ENCODE data around the gene SLC44A4.
"Not testable (repeated sequence)": the region's sequence is repeated elsewhere in the genome, so short reads cannot be mapped to it uniquely, and the experiment has no call there.

SLC44A4 gene

DNA sequence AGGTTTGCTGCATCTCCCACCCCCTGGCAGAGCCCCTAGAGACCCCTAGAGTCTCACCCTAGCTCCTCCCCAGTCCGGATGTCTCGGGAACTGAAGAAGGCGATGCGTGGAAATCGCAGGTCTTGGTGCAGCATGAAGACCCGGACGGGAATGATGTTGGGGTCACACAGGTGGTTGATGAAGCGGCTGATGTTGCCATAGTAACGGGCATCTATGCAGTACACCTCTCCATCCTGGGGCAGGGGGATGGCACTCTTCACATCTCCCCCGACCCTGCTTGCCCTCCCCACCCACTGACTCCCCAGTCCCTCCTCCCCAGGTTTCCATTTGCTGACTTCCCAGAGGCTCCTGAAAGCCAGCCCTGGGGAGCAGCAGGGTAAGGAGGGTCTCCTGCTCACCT lies 1.8 kb upstream of the SLC44A4 start:
- no peak for DNase-seq (ENCODE audit: low read depth in 4 of 4, low spot score in 1 of 4)

DNA sequence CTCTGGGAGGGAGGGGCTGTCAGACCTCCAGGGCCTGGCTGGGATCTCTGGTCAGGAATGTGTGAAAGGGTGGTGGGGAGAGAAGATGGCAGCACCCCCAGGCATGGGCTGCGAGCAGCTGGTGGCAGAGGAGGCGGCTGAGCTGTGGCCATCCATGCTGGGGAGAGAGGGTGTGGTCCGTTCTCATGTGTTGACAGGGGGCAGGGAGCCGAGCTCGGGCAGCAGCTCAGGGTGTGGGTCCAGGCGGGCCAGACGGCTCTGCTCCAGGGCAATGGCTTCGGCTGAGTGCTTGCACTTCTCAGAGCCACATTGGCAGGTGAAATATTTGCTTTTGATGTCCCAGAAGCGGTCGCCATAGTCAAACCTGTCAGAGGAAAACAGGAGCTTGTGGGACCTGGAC lies 1.1 kb upstream of the SLC44A4 start:
- DNase-seq (ENCODE audit: low read depth in 4 of 4, low spot score in 1 of 4) = no peak

GRCh38 chr6:31879143-31879542 lies 346 bp upstream of the SLC44A4 start:
- no peak for DNase-seq (ENCODE audit: low read depth in 4 of 4, low spot score in 1 of 4)

DNA sequence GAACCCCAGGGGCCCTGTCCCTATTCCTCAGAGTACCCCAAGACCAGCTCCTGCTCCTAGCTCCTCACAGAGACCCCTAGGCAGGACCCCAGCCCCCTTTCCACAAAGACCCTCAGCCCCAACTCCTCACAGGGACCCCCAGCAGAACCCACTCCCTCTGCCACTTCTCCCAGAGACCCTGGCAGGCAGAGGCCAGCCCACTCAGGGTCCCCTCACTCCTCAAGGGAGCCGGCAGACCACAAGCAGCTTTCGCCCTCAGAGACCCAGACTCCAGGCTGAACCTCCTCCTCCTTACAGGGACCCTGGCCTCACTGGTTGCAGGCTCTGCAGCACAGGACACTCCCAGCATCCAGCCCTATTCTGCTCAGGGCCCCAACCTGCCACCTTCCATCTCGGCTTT lies 575 bp downstream of the SLC44A4 start:
- no peak for DNase-seq (ENCODE audit: low read depth in 4 of 4, low spot score in 1 of 4)

- no peak for DNase-seq (ENCODE audit: low read depth in 4 of 4, low spot score in 1 of 4)
Observed at GRCh38 chr6:31877651-31878161, 1.1 kb downstream of the SLC44A4 start.

GRCh38 chr6:31877125-31877650 lies 1.6 kb downstream of the SLC44A4 start:
- DNase-seq (ENCODE audit: low read depth in 4 of 4, low spot score in 1 of 4) = no peak

DNA sequence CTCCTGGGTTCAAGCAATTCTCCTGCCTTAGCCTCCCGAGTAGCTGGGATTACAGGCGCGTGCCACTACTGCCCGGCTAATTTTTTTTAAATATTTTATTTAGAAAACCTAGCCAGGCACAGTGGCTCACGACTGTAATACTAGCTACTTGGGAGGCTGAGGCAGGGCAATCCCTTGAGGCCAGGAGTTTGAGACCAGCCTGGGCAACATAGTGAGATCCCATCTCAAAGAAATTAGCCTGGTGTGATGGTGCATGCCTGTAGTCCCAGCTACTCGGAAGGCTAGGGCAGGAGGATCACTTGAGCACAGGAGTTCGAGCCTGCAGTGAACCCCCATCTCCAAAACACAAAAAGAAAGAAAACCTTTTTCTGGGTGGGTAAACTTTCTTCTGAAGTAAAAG lies 2.4 kb downstream of the SLC44A4 start:
- DNase-seq (ENCODE audit: low read depth in 4 of 4, low spot score in 1 of 4) = no peak

- no peak for DNase-seq (ENCODE audit: low read depth in 4 of 4, low spot score in 1 of 4)
Observed at GRCh38 chr6:31875877-31876276, 2.9 kb downstream of the SLC44A4 start.

- no peak for DNase-seq (ENCODE audit: low read depth in 4 of 4, low spot score in 1 of 4)
Observed at GRCh38 chr6:31874836-31875572, 3.8 kb downstream of the SLC44A4 start.

DNA sequence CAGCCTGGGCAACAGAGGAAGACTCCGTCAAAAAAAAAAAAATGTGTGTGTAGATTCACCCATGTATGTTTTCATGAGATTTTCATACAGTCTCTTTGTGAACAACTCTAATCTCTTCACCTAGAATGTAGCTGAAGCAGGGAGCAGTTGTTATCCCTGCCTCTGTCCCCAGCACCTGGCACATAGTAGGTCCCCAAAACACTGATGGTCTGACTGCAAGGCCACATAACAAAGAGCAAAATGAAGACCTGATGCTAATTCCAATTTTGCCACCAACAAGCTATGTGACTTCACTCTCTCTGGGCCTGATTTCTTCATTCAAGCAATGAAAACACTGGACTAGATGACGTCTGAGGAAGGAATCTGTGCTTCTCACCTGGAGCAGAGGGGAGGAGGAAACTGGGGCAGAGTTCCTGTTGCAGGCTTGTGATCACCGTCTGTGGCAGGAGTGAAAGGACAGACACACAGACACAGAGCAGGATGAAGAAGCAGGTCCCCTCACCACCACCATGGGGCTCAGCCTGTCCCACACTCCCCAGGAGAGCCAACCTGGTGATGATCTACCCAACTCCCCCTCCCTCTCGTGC lies 4.6 kb downstream of the SLC44A4 start:
- no peak for DNase-seq (ENCODE audit: low read depth in 4 of 4, low spot score in 1 of 4)

DNA sequence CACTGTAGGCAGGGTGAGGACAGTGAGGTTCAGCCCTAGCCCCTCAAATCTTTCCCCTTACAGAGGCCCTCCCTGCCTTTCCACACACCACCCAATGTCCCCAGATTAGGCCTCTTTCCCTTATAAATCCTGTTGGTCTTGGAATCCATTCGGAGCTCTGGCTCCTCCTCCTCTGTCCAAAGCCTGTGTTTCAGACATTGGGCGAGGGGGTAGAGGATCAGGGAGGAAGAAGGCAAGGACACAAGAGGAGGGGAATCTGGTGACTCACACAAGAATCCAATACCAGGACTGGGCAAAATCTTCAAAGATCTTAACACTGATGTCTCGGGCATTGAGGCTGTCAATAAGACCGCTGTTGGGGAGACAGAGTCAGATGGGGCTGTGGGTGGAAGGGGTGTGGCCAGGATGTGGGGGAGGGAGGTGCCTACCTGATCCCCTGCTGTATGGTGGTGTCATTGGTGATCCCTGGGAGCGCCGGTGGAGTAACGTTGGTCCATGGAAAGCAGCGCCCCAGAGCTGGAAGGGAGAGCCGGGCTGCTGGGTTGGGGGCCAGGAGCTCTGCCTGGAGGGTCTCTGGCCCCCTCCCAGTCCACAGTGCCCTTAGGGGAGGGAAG lies 7.6 kb downstream of the SLC44A4 start:
- no peak for DNase-seq (ENCODE audit: low read depth in 4 of 4, low spot score in 1 of 4)

DNA sequence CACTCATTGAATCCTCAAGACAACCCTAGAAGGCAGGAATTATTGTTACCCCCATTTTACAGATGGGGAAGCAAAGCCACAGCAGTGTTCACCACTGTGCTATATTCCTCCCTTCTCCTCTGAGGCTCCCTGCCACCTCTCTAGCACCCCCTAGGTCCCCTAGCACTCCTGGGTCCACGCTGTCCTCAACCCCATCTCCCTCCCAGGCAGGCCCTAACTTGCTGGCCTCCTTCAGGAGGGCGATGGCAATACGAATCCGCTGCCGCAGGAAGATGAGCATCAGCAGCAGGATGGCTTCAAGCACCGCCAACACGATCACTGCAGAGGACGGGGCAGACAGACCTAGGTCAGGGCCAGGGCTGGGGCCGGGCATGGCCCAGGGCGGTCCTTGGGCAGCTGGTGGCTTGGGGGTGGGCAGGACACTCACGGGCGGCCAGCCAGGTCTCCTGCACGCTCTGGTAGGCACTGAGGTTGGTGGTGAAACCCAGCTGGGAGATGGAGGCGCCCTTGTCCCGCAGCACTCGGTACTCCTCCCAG lies 8.3 kb downstream of the SLC44A4 start:
- no peak for DNase-seq (ENCODE audit: low read depth in 4 of 4, low spot score in 1 of 4)

DNA sequence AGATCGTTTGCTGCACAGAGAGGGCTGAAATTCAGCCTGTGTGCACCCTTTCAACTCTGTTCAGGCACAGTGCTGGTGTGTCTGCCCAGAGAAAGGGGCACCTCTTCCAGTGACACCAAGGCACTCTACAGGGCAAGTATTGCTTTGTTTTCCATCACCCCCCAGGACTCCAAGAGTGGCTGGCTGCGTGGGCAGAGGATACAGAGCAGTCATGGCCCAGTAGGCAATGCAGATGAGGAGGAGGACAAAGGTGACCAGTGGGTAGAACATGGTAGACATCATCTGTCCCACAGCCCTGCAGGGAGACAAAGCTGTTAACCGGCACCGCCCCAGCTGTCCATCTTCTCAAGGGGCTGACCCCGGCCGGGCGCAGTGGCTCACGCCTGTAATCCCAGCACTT lies 9.5 kb downstream of the SLC44A4 start:
- no peak for DNase-seq (ENCODE audit: low read depth in 4 of 4, low spot score in 1 of 4)

DNA sequence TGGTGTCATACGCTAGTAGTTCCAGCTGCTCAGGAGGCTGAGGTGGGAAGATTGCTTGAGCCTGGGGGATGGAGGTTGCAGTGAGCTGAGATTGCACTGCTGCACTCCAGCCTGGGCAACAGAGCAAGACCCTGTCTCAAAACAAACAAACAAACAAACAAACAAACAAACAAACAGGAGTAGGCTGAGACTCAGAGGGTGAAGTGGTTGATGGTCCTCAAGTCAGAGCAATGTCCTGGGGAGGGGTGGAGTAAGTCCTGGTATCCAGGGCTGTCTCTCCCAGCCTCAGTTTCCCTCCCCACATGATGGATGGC lies 10.2 kb downstream of the SLC44A4 start:
- DNase-seq (ENCODE audit: low read depth in 4 of 4, low spot score in 1 of 4) = not testable (repeated sequence)

DNA sequence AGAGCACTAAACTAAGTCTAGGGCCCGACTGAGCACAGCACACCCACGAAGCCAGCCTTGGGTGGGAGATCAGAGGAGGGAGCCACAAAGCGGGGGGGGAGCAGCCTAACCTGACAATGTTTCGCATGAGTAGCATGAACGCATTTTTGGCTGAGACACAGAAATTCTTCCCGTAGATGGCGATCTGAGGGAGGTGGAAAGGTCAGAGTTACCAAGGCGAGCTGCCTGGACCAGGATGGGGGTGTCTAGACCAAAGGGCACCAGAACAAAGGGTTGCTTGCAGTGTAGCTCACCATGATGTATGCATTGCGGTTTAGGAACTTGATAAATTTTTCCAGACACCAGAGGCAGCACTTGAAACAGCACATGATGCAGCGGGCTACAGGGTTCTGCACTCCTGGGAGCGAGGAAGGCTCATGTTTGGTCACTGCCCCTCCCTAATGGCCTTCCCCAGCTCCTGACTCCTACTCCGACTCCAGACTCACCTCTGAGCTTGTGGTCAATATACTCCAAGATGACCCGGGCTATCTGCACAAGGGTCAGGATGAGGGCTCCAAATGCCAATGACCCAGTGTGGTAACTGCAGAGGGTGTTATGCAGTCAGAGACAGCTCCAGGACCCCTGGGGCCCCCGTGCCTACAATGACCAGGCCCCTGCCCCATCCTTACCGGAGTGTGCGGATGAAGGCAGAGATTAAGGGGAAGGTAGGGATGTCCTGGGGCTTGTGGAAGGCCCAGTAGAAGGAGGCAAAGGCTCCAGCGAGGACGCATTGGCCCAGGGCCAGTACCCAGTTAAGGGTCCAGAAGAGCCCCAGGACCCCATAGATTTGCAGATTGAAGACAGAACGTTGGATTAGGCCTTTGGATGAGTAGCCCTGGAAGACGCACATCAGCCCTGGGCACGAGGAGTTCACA lies 13.3 kb downstream of the SLC44A4 start:
- DNase-seq (ENCODE audit: low read depth in 4 of 4, low spot score in 1 of 4) = no peak

GRCh38 chr6:31864818-31865204 lies 14.0 kb downstream of the SLC44A4 start:
- DNase-seq (ENCODE audit: low read depth in 4 of 4, low spot score in 1 of 4) = no peak

DNA sequence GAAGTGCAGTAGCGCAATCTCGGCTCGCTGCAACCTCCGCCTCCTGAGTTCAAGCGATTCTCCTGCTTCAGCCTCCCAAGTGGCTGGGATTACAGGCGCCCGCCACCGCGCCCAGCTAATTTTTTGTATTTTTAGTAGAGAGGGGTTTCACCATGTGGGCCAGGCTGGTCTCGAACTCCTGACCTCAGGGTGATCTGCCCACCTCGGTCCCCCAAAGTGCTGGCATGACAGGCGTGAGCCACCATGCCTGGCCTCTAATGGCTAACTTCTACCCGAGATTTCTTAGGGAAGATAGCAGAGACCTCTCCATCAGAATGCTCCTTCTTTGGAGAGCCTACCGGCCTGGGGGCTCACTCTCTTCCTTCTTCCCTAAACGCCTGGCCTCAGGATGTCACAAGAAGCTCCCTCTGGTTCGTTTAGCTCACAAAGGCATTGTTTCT lies 14.7 kb downstream of the SLC44A4 start:
- DNase-seq (ENCODE audit: low read depth in 4 of 4, low spot score in 1 of 4) = not testable (repeated sequence)

GRCh38 chr6:31862344-31863235 lies 16.2 kb downstream of the SLC44A4 start, which contains the start of gene NEU1:
Gene NEU1 (minus strand): TSS chr6:31862821. CDS start chr6:31862776, 45 bp downstream.
- peak; percentile 92 to 98 (median 98) for DNase-seq (ENCODE audit: low read depth in 4 of 4, low spot score in 1 of 4)

GRCh38 chr6:31861919-31862343 lies 16.9 kb downstream of the SLC44A4 start:
- no peak for DNase-seq (ENCODE audit: low read depth in 4 of 4, low spot score in 1 of 4)

DNA sequence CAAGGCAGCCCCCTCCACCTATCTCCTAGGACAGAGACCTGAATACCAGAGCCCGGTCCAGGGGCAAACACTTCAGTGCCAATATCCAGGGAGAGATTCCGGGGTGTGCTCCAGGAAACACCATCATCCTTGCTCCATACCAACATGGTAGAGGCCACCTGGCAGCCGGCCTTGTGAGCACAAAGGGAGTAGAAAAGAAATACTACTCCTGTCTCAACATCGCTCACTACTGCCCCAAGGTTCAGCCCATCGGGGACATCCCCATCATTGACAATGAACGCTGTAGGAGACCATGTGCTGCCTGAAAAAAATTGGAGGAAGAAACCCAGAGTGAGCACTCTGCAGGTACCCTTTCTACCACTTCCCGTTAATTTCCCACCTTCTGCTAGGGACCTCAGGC lies 17.6 kb downstream of the SLC44A4 start:
- no peak for DNase-seq (ENCODE audit: low read depth in 4 of 4, low spot score in 1 of 4)

All from stimulated activated CD4-positive, alpha-beta T cell treated with anti-CD3 and anti-CD28 coated beads, Interleukin-1b, Interleukin-23, amount 100 ng/mL, for 24 hours (primary cell).